ENCODE results near the gene VPS33A.

The VPS33A gene

GRCh38 chr12:122250047-122250446 is 16.2 kb downstream of the VPS33A start:
- DNase-seq: no peak

GRCh38 chr12:122245553-122245952 is 20.7 kb downstream of the VPS33A start:
- no peak for DNase-seq

DNA sequence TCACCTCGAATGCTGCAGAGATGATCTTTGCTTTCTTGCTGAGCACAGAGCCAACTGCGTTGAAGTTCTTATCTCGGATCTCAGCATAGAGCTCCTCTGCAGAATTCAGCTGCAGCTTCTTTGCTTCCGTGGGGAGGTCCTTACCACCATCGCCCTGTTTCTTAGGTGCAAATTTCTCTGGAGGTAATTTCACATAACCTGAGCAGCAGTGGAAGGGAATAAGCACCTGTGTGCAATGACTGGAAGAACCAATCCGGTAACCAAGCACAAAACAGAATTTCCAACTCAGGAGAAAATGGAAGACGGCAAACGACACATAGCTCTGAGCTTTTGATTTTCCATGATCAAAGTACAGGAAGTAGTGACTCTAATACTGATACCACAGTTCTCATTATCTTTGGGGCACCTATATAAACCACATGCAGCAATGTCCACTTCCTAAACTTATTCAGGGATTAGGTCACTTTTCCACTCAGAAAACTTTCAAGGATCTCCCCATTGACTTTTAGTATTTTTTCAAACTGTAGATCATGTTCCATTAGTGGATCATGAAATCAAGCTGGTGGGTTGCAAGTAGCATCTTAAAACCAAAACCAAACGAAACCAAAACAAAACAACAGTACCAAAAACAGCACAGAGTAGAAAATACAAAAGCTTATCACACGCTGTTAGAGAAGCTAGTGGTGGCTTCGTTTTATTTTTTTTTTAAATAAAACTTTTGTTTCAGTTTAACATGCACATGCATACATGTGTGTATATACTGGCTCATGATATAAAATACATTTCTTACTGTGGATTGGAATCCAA is 21.5 kb downstream of the VPS33A start:
- peak; percentile 5 for DNase-seq

GRCh38 chr12:122243965-122244364 is 22.3 kb downstream of the VPS33A start:
- peak; percentile 14 for DNase-seq

GRCh38 chr12:122238861-122239260 is 27.4 kb downstream of the VPS33A start:
- DNase-seq: no peak

GRCh38 chr12:122235741-122236140 is 30.6 kb downstream of the VPS33A start:
- DNase-seq: no peak

- no peak for DNase-seq
These were observed 33.6 kb downstream of the VPS33A start for GRCh38 chr12:122232691-122233090.

GRCh38 chr12:122230798-122231197 is 35.5 kb downstream of the VPS33A start:
- DNase-seq: no peak

DNA sequence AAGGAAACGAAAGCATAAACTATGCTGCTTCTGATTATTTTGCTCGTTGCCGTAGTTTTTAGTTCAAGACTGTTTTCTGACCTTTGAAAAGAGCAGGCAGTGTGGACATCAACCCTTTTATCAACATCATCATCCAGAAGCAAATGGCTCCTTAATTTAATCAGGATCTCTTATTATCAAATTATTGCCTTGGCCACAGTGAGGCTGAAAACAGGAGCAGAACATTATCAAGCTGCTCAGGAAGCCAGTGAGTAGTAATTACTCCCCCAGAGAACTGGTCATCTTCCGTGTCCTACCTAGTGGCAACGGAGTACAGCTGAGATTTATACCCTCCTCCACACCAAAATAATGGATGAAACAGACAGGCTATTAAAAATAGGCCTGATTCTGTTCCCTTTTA is 38.2 kb downstream of the VPS33A start:
- no peak for DNase-seq

DNA sequence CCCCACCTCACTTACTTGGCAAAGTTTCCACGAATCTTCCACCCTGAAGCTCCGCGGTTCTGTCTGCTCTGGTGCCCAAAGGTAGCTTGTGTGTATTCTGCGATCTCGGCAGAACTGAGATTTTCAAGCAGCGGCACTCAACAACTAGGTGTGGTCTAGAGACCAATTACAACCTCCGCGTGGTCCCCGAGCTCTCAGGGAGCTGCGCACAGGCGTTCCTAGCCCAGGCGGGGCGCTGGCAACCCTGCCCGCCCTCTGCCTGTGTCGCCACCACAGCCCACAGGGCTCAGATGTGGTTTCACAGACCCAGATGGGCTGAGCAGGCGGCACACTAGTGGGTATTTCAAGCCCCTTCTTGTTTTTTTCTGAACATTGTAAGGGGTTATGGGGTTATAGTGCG is 39.0 kb downstream of the VPS33A start:
- peak; percentile 79 for DNase-seq

GRCh38 chr12:122226366-122227125 is 39.7 kb downstream of the VPS33A start:
- no peak for DNase-seq

- DNase-seq: peak; percentile 100
These were observed 40.5 kb downstream of the VPS33A start, which contains the start of gene DIABLO for GRCh38 chr12:122225683-122226365. Gene DIABLO (minus strand): TSS chr12:122226052. CDS start chr12:122226014, 38 bp downstream.

- no peak for DNase-seq
These were observed 49.8 kb downstream of the VPS33A start for GRCh38 chr12:122216445-122216844.

DNA sequence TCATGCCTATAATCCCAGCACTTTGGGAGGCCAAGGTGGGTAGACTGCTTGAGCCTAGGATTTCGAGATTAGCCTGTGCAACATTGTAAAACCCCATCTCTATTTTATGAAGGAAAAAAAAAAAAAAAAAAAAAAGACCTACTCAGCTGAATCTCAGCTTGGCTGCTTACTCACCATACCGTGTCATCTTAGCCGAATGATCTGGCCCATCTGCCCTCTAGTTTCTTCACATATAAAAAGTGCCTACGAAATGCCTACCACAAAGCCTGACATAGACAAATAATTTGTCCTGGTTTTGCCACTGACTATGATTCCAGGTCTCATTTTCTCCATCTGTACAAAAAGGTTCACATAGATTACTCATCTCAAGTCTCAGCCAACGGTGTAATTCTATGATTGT is 50.5 kb downstream of the VPS33A start:
- DNase-seq: no peak

DNA sequence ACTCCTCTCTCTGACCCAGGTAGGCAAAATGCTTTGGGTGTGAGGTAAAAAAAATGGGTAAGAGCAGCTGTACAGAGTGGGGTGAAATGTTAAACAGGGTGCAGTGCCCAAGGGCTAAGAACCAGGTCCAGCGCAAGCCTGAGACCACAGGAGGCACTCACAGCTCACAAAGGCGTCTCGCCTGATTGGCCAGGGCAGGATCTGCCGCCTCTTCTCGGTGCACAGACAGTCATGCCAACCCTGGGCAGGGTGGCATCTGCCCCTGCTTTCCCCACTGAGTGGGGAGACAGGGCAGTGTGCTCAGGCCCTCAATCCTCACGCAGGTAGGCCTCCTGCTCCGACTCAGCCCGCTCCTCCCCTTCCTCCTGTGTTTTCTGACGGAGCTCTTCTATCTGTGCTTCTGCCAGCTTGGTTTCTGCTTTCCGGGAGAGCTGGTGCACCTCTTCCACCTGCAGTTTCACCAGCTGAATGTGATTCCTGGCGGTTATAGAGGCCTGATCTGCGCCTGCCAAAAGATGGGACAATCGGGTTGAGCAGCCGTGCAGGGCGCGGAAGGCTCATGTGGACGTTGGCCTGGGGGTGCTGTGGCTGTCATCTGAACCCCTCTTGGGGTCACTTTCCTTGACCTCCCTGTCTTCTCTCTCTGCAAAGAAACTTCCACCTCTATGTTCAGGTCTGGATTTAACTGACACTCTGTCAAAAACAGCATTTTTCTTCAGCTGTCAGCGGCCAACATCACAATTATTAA is 58.0 kb downstream of the VPS33A start:
- no peak for DNase-seq

DNA sequence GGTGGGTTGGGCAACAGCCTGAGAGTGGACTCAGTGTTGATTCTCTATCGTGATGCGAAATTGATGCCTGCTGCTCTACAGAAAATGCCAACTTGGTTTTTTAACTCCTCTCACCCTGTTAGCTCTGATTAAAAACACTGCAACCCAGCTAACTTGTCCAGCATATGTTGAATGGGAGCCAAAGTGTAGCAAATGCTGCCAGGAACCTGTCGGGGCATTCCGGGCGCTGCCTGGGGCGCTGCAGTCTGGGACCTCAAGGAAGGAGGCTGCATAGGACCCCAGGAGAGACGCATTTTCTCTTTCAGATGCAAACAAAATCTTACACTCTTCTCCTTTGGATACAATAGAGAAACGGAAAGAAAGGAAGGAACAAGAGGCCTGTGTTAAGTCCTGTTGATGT is 58.9 kb downstream of the VPS33A start:
- DNase-seq: no peak

DNA sequence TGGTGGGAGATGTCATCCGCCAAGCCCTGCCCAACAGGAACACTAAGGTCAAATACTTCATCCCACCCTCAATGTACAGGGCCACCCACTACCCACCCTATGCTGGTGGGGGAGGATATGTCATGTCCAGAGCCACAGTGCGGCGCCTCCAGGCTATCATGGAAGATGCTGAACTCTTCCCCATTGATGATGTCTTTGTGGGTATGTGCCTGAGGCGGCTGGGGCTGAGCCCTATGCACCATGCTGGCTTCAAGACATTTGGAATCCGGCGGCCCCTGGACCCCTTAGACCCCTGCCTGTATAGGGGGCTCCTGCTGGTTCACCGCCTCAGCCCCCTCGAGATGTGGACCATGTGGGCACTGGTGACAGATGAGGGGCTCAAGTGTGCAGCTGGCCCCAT is 59.3 kb downstream of the VPS33A start:
- no peak for DNase-seq

GRCh38 chr12:122206111-122206881 is 60.0 kb downstream of the VPS33A start:
- DNase-seq: no peak

DNA sequence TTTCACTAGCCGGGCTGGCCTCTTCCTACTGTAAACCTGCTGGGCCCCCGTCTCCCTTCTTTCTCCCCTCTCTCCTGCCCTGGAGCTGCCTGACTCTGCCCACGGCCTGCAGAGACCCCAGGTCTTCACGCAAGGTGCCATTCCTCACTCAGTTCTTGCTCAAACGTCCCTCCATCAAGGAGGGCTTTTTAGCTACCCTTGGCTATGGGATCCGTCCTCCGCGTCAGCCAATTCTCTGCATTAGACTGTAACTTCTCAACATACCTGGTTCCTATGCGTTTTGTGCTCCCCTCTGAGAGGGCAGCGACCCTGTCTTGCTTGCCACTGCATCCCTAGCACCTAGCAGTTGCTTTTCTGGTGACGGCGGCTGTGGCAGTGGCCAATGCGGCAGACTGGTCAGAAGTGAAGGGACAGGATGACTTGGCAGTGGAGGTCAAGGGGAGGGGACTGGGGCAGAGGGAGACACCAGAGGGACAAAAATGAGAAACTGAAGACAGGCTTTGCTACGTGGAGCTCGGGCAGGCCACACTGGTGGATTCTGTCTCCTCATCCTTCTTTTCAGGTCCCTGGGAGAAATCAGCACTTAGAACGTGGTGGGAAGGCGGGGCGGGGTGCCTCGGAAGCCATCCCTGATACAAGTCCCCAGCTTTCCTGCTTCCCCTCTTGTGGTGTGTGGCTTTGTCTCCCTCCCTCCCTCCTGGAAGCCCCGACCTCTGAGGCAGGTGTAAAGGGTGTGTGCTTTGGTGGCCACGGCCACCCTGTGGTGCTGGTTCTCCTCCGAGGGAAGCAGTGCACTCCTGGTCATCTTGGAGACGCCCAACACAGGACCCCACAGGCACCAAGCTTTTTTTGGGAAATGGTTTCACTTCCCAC is 61.0 kb downstream of the VPS33A start:
- no peak for DNase-seq

GRCh38 chr12:122204167-122205052 is 61.9 kb downstream of the VPS33A start:
- DNase-seq: peak; percentile 22

All from activated gamma-delta T cell treated with Interleukin-2 at 50 U/mL for 16 hours (primary cell).